ENCODE measurements around the gene PLSCR2. TPM values are rescaled to one million over a fixed set of nuclear protein-coding genes. Genes with fewer than 3 reads are reported as not detected.

Gene PLSCR2
- total RNA-seq, 1 donor from 2014 or later: 0.71 TPM

Other genes with a start within 250 kb of the PLSCR2 start
- gene PLSCR4, start 218.5 kb downstream of the PLSCR2 start, total RNA-seq: 242 TPM
- gene PLSCR1, start 75.0 kb upstream of the PLSCR2 start, total RNA-seq: 182 TPM
- gene PLSCR5, start 135.8 kb upstream of the PLSCR2 start, total RNA-seq: not detected